Activated T-helper 1 cell treated with anti-CD3 and anti-CD28 coated beads, Interleukin-12 subunit alpha, Interleukin-12 subunit beta, Interleukin-2, Interleukin-4 antibody, amounts not matched to agents 30 ng/mL and 10 ng/mL and 1 ng/mL, durations not matched to agents 14 hours and 24 hours and 36 hours (primary cell): Measurements from ENCODE around the gene KANSL1L. TPM values are rescaled to one million over a fixed set of nuclear protein-coding genes. Genes with fewer than 3 reads are reported as not detected.

Experiments
- DNase-seq: peaks from one replicate; pipeline ENCODE4 v3.0.0; 2021; ENCODE audit warnings: low spot score
- H3K27ac Mint-ChIP-seq: one replicate; pipeline ENCODE4 v1.8.0; 2021; ENCODE audit warnings: mild to moderate bottlenecking, mixed read lengths
- H3K27me3 Mint-ChIP-seq: one replicate; pipeline ENCODE4 v1.8.0; 2022; ENCODE audit warnings: mild to moderate bottlenecking, moderate library complexity, mixed read lengths; ENCODE audit not compliant: insufficient read depth
- H3K36me3 Mint-ChIP-seq: one replicate; pipeline ENCODE4 v1.8.0; 2021; ENCODE audit warnings: low read depth, mixed read lengths
- H3K4me1 Mint-ChIP-seq: one replicate; pipeline ENCODE4 v1.8.0; 2021; ENCODE audit warnings: low read depth, mixed read lengths
- H3K4me3 Mint-ChIP-seq: one replicate; pipeline ENCODE4 v1.8.0; 2021; ENCODE audit warnings: mild to moderate bottlenecking, moderate library complexity, mixed read lengths
- H3K9me3 Mint-ChIP-seq: one replicate; pipeline ENCODE4 v1.8.0; 2021; ENCODE audit warnings: mixed read lengths
- intact Hi-C: fragments of 100-400 bp; cut with micrococcal nuclease; formaldehyde crosslinking; loops from one replicate; pipeline ENCODE4 v1.15.1; 2024
- total RNA-seq: library from RNA; stranded (reverse); gene quantifications from 2 replicates; pipeline ENCODE4 v1.2.3, GENCODE V29; 2022

KANSL1L gene
- total RNA-seq, 1 donor from 2014 or later = 3.6 TPM

DNA sequence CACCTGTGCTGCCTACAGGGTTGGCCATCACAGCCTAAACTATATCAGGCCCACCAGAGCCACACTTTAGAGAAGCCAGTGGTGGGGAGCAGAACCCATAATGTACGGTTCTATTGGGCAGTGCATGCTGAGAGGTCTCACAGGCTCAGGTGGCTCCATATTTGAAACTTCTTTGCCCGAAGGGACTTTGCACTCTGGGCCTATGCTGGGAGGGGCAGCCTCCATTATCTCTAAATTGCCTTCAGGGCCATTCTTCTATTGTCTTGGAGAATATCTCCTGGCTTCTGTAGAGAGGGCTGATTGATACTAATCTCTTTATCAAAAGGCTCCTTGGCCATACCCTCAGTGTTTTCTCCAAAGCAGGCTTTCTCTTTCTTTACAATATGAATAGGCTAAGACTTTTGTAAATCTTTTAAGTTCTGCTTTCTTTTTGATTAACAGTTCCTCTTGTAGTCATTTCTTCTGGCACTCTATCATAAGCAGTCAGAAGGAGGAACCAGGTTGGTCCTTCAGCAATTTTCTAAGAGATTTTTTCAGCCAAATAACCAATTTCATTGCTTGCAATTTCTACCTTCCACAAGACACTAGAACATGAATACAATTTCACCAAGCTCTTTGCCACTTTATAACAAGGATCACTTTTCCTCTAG lies 124.2 kb downstream of the KANSL1L start:
- H3K4me1 Mint-ChIP-seq = no peaks in the 10 kb centered on the region
- H3K27me3 Mint-ChIP-seq = no peaks in the 10 kb centered on the region
- no peaks in the 10 kb centered on the region for H3K9me3 Mint-ChIP-seq
- H3K36me3 Mint-ChIP-seq = no peaks in the 10 kb centered on the region
- no peak overlapping the region for H3K4me3 Mint-ChIP-seq
- intact Hi-C loops = no loop called here
- no peak overlapping the region for H3K27ac Mint-ChIP-seq
- DNase-seq = no peak

DNA sequence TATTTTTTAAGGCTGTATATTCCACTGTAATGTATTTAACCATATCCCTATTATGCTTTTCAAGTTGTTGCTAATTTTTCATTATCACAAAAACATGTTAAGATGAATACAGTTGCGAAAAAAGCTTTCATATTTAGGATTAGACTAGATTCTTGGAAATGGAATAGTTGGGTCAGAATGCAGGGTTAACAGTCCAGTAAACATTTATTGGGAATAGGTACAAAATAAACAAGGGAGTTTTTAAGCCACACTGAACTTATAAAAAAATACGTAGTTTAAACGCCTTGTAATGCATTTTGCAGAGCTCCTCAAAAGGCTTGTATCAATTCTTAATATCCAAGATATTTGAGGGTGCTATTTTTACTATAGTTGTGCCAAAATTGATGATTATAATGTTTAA lies 133.1 kb downstream of the KANSL1L start:
- H3K36me3 Mint-ChIP-seq = peaks cover 1% of the 10 kb centered on the region
- no peaks in the 10 kb centered on the region for H3K27me3 Mint-ChIP-seq
- no peaks in the 10 kb centered on the region for H3K4me1 Mint-ChIP-seq
- DNase-seq = no peak
- H3K27ac Mint-ChIP-seq = no peak overlapping the region
- intact Hi-C loops = no loop called here
- H3K4me3 Mint-ChIP-seq = no peak overlapping the region
- H3K9me3 Mint-ChIP-seq = no peaks in the 10 kb centered on the region

DNA sequence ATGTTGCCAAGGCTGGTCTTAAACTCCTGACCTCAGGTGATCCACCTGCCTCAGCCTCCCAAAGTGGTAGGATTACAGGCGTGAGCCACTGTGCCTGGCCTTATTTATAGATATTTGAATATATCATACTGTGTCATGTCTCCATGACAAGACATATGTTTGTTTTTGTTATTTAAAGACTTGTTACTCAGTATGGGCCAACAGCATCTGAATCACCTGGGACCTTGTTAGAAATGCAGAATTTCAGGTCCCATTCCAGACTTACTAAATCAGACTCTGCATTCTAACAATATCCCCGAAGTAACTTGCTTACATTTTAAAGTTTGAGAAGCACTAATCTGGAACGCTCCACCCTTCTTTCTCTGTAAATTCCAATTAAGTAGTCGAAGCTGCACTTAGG lies 135.5 kb downstream of the KANSL1L start:
- Mint-ChIP-seq H3K27me3 (no peaks in the 10 kb centered on the region), H3K27ac (no peak overlapping the region), H3K4me3 (no peak overlapping the region), H3K36me3 (peaks cover 1% of the 10 kb centered on the region), H3K9me3 (no peaks in the 10 kb centered on the region), H3K4me1 (no peaks in the 10 kb centered on the region)
- DNase-seq = no peak
- intact Hi-C loops = no loop called here

DNA sequence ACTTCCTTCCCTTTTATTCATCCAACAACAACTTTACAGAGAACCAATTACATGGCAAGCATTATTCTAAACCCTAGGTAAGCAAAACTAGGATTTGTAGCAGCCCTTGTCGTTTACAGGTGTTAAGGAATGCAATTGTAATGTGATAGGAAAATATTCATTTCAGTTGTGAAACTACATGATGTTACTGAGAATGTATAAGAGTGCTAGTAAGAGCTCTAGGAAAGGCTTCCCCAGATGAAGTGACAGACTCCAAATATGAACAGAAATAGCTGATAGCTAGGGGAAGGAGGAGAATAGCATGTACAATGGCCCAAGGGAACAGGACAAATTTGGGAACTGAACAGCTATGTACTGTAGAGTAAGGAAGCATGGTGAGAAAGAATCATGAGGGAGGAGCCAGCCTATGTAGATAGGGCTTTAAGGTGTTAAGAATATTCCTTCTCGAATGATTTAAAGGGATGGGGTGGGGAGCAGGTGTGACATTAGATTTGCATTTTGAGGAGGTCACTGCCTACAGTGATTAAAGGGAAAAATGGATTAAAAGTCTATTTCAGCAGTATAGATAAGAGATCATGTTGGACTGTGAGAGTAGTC lies 137.0 kb downstream of the KANSL1L start:
- Mint-ChIP-seq H3K4me3 (no peak overlapping the region), H3K27me3 (no peaks in the 10 kb centered on the region), H3K27ac (no peak overlapping the region), H3K4me1 (no peaks in the 10 kb centered on the region), H3K36me3 (peaks cover 3% of the 10 kb centered on the region), H3K9me3 (no peaks in the 10 kb centered on the region)
- DNase-seq = no peak
- intact Hi-C loops = no loop called here

DNA sequence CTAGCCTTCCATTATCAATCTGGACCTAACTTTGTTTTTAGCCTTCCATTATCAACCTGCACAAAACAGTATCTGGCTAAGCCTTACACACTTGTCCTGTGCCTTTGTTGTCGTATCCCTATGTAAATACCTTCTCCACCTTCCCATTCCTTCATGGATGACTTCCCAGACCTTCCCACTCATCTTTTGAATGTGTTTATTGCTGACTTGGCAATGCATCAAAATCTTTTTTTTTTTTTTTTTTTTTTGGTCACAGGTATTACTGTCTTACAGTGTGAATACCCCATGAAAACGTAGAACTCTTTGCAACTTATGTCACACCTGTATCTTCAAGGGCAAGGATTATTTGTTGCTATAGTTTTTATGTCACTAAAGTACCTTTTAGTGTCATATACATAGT lies 143.0 kb downstream of the KANSL1L start:
- no peaks in the 10 kb centered on the region for H3K9me3 Mint-ChIP-seq
- H3K4me1 Mint-ChIP-seq = no peaks in the 10 kb centered on the region
- H3K27me3 Mint-ChIP-seq = no peaks in the 10 kb centered on the region
- H3K4me3 Mint-ChIP-seq = no peak overlapping the region
- intact Hi-C loops = no loop called here
- peaks cover 5% of the 10 kb centered on the region for H3K36me3 Mint-ChIP-seq
- no peak for DNase-seq
- no peak overlapping the region for H3K27ac Mint-ChIP-seq

DNA sequence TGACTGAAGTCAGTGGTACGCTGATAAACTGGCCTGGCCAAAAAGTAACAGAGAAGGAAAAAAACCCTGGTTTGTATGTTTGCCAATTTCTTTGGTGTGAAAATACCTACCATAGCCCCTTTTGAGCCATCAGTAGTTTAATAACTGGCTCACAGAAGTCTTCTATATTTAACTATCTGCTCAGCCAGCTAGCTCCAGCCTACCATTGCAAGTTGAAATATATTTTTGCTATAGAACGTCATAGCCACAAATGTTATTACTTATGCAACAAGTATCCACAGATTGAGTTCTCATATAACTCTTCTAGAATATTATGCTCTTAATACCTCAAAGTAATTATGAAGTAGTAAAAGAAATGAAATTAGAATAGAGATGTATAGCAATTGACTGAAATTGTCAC lies 143.6 kb downstream of the KANSL1L start:
- no peak for DNase-seq
- H3K27me3 Mint-ChIP-seq = no peaks in the 10 kb centered on the region
- H3K4me3 Mint-ChIP-seq = no peak overlapping the region
- no peak overlapping the region for H3K27ac Mint-ChIP-seq
- H3K36me3 Mint-ChIP-seq = peaks cover 9% of the 10 kb centered on the region
- intact Hi-C loops = no loop called here
- no peaks in the 10 kb centered on the region for H3K4me1 Mint-ChIP-seq
- H3K9me3 Mint-ChIP-seq = no peaks in the 10 kb centered on the region

DNA sequence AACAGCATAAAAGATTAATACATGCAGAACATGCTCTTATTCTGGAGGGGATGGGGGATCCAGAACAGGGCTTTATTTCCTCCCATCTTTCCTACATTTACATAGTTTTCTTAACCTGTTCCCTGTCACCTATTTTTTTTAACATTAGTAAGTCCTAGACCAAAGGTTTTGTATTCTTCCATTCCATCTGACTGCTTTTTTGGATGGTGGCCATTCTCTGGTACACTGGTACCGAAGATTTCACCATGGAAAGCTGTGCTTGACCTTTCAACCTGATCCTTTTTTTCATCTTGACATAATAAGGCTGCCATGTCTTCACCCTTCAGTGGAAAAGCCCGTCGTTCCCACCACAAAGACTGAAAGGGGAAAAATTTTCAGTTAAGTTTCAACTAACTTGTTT lies 148.4 kb downstream of the KANSL1L start:
- Mint-ChIP-seq H3K36me3 (peaks cover 22% of the 10 kb centered on the region), H3K27ac (no peak overlapping the region), H3K4me3 (no peak overlapping the region), H3K4me1 (no peaks in the 10 kb centered on the region), H3K9me3 (no peaks in the 10 kb centered on the region), H3K27me3 (no peaks in the 10 kb centered on the region)
- intact Hi-C loops = loop anchor here (1.0 kb wide), 1 partner anchor 7 kb away; no protein-coding TSS in a partner anchor
- no peak for DNase-seq

DNA sequence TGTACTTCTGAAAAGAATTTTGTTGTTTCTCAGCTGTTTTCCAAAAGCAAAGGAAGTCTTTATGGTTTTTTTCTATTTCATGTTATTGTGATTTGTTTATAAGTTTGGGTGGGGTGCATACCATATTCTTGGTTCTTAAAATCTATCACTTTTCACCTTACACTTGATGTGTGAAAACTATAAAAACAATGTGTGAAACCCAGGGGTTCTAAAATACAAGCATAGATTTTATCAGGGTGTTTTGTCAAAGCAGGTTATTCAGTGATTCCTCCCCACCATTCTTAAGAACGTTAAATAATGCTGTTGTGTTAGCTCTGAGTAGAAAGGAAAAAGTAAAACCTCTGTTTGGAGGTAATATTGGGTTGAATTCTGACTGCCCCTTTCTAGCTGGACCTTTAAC lies 151.1 kb downstream of the KANSL1L start:
- Mint-ChIP-seq H3K36me3 (peaks cover 40% of the 10 kb centered on the region), H3K27me3 (no peaks in the 10 kb centered on the region), H3K27ac (no peak overlapping the region), H3K4me3 (no peak overlapping the region), H3K9me3 (no peaks in the 10 kb centered on the region), H3K4me1 (no peaks in the 10 kb centered on the region)
- no peak for DNase-seq
- intact Hi-C loops = no loop called here

DNA sequence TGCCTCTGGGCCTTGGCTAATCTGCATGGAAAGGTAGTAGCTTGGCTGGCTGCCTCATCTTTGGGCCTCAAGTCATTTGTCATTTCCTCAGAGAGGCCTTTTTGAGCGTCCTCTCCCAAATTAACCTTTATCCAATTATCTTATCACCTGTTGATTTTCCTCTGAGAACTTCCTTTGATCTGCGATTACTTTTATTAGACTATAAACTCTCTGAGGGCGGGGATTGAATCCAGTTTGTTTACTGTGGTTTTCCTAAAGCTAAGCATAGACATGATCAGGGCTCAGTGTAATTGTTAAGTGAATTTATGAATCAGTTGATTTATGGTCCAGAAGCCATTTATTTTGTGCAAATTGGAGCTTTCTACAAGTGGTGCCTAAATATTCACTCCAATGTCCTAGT lies 161.3 kb downstream of the KANSL1L start:
- peaks cover 41% of the 10 kb centered on the region for H3K36me3 Mint-ChIP-seq
- peaks cover 32% of the 10 kb centered on the region for H3K4me1 Mint-ChIP-seq
- H3K27ac Mint-ChIP-seq = no peak overlapping the region
- intact Hi-C loops = no loop called here
- no peaks in the 10 kb centered on the region for H3K27me3 Mint-ChIP-seq
- H3K4me3 Mint-ChIP-seq = no peak overlapping the region
- no peaks in the 10 kb centered on the region for H3K9me3 Mint-ChIP-seq
- no peak for DNase-seq

DNA sequence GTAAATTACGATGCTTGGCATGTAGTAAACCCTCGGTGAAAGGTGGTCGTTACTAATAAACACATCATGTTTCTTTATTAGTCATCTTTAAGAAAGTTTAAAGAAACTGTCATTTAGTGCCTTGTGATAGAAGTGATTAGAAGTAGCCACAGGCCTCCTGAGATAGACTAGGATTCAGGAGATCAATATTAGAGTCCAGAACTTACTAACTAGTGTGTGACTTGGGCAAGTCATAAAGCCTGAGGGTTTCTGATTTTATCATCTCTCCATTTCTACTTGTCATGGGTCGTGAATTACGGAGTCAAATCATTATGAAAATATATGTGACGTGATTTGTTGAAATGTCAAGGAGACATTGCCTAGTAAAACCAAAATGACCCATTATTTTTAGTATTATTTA lies 162.1 kb downstream of the KANSL1L start:
- Mint-ChIP-seq H3K4me3 (no peak overlapping the region), H3K4me1 (peaks cover 40% of the 10 kb centered on the region), H3K27me3 (no peaks in the 10 kb centered on the region), H3K27ac (no peak overlapping the region), H3K36me3 (peaks cover 42% of the 10 kb centered on the region), H3K9me3 (no peaks in the 10 kb centered on the region)
- DNase-seq = no peak
- intact Hi-C loops = no loop called here

DNA sequence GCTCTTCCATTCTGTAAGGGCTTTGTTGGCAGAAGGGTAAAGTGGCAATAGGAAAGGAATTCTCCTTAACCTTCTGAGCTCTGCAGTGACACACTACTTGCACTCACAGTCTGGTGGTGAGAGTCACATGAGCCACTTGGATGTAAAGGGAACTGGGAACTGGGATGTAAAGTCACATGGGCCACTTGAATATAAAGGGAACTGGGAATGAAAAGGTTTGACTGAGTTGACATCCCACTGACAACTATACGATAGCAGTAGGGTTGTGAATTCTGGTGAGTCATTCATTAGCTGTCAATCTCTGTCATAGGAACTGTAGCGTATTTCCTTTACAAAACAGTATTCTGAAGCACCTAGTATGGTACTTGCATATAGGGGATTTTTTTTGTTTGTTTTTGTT lies 163.3 kb downstream of the KANSL1L start:
- Mint-ChIP-seq H3K27ac (no peak overlapping the region), H3K36me3 (peaks cover 43% of the 10 kb centered on the region), H3K4me3 (no peak overlapping the region), H3K9me3 (no peaks in the 10 kb centered on the region), H3K4me1 (peaks cover 50% of the 10 kb centered on the region), H3K27me3 (no peaks in the 10 kb centered on the region)
- DNase-seq = no peak
- intact Hi-C loops = no loop called here

DNA sequence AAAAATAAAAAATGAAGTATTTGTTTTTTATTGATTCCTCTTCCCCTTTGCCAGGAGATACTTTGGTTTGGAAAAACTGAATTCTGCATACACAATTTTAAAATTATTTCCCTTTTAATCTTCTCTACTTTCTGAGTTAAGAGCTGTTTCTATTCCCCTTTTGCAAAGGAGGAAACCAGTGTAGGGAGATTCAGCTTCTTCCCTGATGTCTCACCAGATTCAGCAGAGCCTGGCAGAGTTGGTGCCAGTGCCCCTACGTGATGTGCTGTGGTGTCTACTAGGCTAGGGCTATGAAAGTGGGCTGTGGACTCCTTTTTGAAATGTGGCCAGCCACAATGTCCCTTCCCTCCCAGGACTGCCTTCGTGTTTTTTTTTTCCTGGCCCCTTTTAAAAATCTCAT lies 166.3 kb downstream of the KANSL1L start:
- Mint-ChIP-seq H3K4me1 (peaks cover 62% of the 10 kb centered on the region), H3K27me3 (no peaks in the 10 kb centered on the region), H3K27ac (no peak overlapping the region), H3K9me3 (peaks cover 3% of the 10 kb centered on the region), H3K36me3 (peaks cover 31% of the 10 kb centered on the region), H3K4me3 (peak overlapping the region; percentile 96)
- DNase-seq = no peak
- intact Hi-C loops = loop anchor here (5.0 kb wide), 2 partner anchors 1738 to 1753 kb away; partner anchors contain the start of gene PIKFYVE

DNA sequence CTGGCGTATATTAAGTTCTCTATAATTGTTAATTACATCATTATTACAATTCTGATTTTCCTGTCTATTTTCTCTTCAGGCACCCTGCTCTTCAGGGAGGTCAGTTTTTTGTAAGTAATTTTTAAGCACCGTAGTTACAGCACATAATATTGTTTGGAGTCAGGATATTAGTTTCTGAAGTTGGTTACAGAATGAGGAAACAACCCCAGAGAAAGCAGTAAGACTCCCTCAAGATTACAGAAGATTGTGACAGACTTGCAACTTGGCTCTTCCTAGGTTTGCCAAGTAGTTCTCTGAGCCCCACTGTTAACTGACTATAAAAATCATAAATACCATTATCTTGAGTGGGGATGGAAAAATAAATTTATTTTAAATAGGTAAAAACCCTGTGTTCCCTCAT lies 167.8 kb downstream of the KANSL1L start:
- H3K4me1 Mint-ChIP-seq = peaks cover 67% of the 10 kb centered on the region
- no peak for DNase-seq

More for the DNA sequence above, 167.8 kb downstream of the KANSL1L start:
- intact Hi-C loops = loop anchor here (2.0 to 5.0 kb wide), 3 partner anchors 15 to 1751 kb away; partner anchors contain the start of gene PIKFYVE
- Mint-ChIP-seq H3K27ac (peak overlapping the region; percentile 93), H3K27me3 (no peaks in the 10 kb centered on the region), H3K36me3 (peaks cover 24% of the 10 kb centered on the region), H3K9me3 (peaks cover 3% of the 10 kb centered on the region), H3K4me3 (peak overlapping the region; percentile 96)
